Right renal pelvis (tissue), 4 donors: ENCODE results near the gene TP53BP2. TPM values are rescaled to one million over a fixed set of nuclear protein-coding genes. Genes with fewer than 3 reads are reported as not detected.

Experiments
- DNase-seq, 4 donors: peaks; one replicate each; pipeline ENCODE4 v3.0.0-alpha.2; 2013; ENCODE audit warnings: low read depth in 4 of 4, low spot score in 3 of 4, missing footprints in 1 of 4
- polyA plus RNA-seq, 4 donors: library from polyadenylated mRNA; unstranded; fragments of 120-200 nt; gene quantifications; one replicate each; pipeline ENCODE4 v1.2.1, GENCODE V29; 2013; ENCODE audit not compliant: insufficient read length in 4 of 4

TP53BP2 gene
- polyA plus RNA-seq, 4 donors, result 43.5 to 56.3 (median 52.3) TPM

DNA sequence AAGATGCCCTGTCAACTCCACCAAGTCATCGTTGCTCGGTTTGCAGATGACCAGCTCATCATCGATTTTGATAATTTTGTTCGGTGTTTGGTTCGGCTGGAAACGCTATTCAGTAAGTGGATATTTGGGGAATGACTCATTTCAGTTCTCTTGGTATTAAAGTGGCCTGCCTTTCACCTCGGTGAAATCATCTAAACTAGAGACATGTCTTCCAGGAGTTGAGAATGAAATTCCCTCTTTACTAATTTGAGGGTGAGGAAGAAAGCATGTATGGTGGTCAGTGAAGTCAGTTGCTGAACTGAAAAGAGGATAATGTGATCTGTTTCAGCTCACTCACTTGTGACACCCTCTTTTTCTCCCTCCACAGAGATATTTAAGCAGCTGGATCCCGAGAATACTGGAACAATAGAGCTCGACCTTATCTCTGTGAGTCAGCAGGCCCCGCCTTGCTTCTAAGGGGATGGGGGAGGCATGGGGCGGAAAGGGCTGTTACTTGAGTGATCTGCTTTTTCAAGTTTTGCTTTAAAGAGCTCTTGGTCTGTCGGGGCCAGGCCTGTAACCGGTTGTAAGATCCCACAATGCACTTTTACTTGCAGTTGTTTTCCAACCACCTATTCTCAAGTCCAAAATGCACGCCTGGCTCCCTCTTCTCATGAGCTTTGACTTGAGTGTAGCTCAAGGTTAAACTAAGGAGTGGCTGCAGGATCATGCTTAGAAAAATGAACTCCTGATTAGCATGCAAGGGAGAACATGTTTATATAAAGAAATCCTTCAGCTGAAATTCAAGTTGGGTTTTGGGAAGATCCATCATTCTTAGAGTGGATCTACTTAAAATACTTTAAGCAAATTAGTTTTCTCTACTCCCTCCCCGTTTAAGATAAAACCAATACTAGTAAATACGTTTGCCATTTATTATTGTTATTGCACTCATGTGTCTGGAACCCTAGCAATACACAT, 73.7 kb downstream of the TP53BP2 start:
- DNase-seq, result no peak

- DNase-seq, result no peak
Measured at GRCh38 chr1:223771469-223771813, 74.3 kb downstream of the TP53BP2 start.

GRCh38 chr1:223770621-223771315, 75.0 kb downstream of the TP53BP2 start:
- DNase-seq, result no peak

DNA sequence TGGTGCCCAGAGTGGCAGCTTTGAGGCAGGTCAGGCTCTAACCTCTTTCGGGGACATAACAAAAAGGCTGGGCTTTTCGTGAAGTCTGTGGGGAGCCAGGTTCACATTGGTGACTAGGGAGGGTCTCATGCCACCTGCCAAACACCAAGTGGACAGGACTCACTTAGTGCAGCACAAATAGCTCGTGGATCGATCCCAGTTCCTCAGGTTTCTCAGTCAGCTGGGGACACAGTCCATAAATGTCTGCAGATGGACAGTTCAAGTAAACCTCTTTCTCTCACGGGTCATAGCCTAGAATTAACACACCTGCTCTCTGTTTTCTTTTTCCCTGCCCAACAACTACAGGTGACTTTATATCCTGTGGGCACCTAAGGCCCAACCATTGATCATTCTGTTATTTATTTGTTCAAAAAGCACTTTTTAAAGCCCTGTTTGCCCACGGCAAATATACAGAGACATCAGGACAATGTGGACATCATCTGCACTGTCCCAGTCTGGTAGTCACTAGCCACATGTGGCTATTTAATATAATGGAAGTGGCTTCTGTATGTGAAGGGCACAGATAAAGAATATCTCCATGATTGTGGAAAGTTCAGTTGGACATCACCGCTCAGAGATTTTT, 79.9 kb downstream of the TP53BP2 start:
- DNase-seq, result no peak

DNA sequence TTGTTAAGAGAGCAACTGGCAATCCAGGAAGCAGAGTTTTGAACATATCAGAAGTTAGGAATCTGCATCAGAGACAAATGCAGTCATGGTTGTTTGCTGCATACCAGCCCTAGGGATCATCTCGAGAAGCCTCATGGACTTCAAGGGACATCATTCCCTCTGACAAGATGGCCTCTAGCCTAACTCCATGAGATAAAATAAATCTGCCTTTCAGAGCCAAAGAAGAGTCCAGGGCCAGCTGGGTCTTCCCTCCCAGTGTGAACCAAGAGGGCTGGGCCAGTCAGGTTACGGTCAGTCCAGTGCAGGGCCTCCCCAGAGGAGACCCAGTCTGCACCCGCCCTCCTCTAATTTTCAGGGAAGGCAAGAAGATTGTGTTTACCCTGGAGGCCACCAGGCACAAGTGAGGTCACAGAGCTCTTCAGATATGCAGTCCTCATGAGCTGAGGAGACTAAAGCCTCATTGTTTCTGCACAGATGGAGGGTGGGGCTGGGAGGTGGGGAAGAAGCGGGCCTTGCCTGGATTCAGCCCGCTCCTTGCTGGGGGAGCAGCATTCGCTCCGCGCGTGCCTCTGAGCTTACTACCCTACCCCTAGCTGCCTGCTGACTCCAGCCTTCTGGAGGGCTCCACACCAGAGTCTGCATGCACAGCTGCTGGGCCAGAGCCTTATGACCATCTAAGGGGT, 80.6 kb downstream of the TP53BP2 start:
- no peak for DNase-seq

GRCh38 chr1:223763881-223764280, 81.9 kb downstream of the TP53BP2 start:
- no peak for DNase-seq

GRCh38 chr1:223763251-223763650, 82.5 kb downstream of the TP53BP2 start:
- no peak for DNase-seq

DNA sequence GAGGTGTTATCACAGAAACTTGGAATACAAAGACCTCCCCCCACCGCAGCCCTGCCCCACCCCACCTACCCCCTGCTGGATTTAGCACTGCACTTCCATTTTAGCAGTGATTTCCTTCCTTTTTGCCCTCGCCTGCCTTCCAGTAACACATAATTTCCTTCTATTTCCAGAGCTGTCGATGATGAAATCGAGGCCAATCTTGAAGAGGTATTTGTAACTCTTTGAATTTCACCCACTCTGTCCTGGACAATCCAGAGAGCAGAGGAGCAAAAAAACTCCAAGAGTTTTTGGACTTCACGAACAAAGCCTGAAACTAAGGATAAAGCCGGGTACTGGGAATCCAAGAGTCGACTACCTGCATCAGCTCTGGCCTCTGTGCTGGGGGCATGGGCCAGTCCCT, 84.3 kb downstream of the TP53BP2 start:
- no peak for DNase-seq

- DNase-seq, result no peak
Measured at GRCh38 chr1:223760833-223761232, 84.9 kb downstream of the TP53BP2 start.

GRCh38 chr1:223759273-223759672, 86.5 kb downstream of the TP53BP2 start:
- no peak for DNase-seq

DNA sequence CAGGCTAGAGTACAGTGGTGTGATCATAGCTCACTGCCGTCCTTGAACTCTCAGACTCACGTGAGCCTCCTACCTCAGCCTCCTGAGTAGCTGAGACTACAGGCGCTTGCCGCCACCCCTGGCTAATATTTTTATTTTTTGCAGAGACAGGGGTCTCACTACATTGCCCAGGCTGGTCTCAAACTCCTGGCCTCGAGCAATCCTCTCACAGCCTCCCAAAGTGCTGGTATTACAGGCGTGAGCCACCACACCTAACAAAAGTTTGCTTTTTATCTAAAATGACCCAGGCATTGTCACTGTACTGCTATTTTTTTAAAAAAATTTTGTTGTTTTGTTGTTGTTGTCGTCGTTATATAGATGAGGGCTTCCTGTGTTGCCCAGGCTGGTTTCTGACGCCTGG, 87.0 kb downstream of the TP53BP2 start:
- no peak for DNase-seq

GRCh38 chr1:223756806-223757700, 88.7 kb downstream of the TP53BP2 start:
- no peak for DNase-seq

DNA sequence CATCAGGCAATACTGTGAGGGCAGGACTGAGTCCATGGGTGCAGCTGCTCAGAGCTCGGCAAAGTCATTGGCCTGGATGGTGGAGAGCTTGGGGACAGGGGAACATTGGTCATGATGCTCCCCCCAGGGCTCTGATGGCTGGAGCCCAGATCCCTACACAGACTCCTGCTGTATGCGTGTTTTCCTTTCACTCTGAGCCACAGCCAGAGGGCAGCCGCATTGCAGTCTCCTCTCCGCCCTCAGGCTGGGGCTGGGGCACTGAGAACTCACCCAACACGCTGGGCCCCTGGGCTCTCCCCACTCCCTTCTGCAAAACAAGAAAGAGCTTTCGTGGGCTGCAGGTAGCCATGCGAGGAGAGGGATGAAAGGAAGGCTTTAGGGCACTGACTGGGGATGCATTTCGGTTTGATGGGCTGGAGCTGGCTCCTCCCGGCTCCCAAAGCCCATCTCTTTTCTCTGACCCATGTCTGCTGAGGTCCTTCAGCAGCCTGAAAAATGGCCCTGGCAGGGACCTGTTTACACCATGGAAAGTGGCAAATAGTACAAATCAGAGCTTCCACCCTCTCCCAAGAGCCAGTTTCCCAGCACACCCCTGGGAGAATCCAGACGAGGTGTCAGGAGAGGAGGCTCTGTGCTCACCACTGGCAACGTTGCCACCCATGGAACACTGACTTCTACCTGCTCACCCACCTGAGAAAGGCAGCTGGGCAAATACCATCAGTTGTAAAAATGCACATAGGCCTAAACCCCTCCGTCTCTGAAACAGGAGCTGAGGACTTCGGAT, 89.6 kb downstream of the TP53BP2 start:
- no peak for DNase-seq

- no peak for DNase-seq
Measured at GRCh38 chr1:223755432-223755792, 90.3 kb downstream of the TP53BP2 start.

DNA sequence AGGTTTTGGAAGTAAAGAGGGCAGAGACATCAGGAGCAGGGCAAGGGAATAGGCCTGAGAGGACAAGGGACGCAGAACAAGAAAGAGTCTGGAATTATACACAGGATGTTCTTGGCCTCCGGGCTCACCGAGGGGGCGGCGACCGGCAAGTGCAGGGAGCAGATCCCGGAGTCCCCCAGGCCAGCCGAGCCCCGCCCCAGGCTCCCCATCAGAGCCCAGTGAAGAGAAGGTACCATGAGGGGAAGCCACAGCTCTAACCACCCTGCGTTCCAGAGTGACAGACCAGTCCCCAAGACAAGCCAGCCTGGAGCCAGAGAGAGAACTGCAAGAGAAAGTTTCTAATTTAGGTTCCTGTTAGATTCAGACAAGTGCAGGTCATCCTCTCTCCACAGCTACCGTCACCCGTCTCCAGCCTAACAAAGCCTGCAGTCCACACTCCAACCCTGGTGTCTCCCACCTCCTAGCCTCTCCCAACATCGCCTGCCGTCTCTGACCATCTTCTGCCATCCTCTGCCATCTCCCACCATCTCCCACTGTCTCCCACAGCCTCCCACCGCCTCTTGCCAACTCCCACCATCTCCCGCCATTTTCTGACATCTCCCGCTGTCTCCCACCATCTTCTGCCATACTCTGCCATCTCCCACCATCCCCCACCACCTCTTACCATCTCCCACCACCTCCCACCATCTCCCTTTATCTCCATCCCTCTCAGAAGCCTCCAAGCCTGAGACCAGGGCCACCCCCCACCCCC, 90.9 kb downstream of the TP53BP2 start:
- DNase-seq, result no peak

DNA sequence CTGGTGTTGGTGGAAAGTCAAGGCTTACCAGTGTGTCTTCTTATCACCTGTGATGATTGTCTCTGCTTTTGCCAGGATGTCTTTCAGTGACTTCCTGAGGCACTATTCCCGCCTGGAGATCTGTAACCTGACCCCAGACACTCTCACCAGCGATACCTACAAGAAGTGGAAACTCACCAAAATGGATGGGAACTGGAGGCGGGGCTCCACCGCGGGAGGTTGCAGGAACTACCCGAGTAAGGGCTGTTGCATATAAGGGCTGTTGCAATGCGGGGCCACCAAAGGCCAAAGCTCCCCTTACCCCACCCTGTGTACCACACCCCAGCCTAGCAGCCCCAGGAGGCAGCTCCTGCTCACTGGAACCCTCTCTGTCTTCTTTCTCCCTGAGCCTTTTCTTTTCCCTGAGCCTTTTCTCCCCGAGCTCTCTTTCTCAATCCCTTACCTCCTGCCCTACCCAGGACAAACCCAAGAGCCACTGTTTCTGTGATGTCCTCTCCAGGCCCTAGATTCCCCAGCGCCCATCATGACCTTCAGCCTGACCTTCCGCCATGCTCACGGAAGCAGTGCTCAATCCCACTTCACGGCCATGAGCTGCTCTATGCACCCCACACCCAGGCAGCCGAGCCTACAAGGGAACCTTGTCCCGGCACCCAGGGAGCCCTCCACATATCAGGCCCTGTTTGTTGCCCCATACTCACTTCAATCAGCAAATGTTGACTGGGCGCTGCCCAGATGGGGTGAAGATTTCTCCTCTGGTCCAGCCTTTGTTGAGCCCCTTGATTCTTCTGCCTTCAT, 92.8 kb downstream of the TP53BP2 start:
- DNase-seq, result no peak

DNA sequence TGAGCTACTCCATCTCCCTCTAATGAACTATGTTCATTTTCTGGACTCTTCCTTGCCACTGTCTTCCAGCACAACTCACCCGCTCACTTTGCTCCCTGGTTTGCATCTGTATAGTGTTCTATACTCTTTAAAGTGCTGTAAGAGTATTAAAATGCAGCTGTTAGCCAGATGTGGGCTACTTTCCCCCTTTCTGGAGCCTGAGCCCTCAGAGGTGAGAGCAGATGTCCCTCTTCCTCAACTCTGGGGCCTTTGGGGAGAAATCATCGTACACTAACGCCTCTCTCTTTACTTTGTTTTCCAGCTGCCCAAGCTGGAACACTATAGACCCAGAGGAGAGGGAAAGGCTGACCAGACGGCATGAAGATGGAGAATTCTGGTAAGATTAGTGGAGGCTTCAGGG, 94.1 kb downstream of the TP53BP2 start:
- DNase-seq, result no peak
